GM12865 (cell line): ENCODE results near the gene RAPGEF2.

Source experiments
- DNase-seq: peaks from one replicate; pipeline ENCODE4 v3.0.0; 2010; ENCODE audit warnings: low read depth
- H3K4me3 ChIP-seq: 2 replicates; pipeline ENCODE4 v1.5.1; 2011; ENCODE audit warnings: mild to moderate bottlenecking, low read depth, low read length, control low read depth
- CTCF ChIP-seq: IDR thresholded peaks from 2 replicates; pipeline ENCODE4 v1.5.1; 2011; ENCODE audit warnings: low read length, control low read depth, low read depth, inconsistent platforms; ENCODE audit not compliant: insufficient read depth; ENCODE audit errors: missing control alignments

Gene RAPGEF2

DNA sequence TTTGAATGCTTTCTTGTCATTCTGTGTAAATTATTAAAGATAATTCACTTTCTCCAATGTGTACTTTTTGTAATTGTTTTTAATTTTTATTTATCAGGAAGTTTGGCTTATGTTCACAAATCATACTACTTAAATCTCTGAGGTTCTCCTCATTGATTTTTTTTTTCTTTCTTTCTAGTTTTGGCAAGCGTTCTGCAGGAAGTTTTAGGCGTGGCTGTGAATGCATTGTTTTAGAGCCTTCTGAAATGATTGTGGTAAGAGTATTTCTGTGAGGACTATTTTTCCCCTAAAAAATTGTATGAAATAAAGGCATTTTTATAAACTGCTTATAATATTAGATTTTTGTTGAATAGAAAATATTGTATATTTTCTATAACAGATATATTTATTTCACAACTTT lies 135.8 kb downstream of the RAPGEF2 start:
- no peak for TF ChIP-seq CTCF
- DNase-seq: no peak
- no peak overlapping the region for H3K4me3 ChIP-seq

- TF ChIP-seq CTCF: no peak
- DNase-seq: no peak
- no peak overlapping the region for H3K4me3 ChIP-seq
These were observed 136.8 kb downstream of the RAPGEF2 start for GRCh38 chr4:159239629-159240028.

- no peak for TF ChIP-seq CTCF
- no peak overlapping the region for H3K4me3 ChIP-seq
- no peak for DNase-seq
These were observed 137.2 kb downstream of the RAPGEF2 start for GRCh38 chr4:159240046-159240445.

GRCh38 chr4:159240687-159241086 lies 137.8 kb downstream of the RAPGEF2 start:
- no peak for TF ChIP-seq CTCF
- no peak overlapping the region for H3K4me3 ChIP-seq
- no peak for DNase-seq

- TF ChIP-seq CTCF: no peak
- no peak overlapping the region for H3K4me3 ChIP-seq
- DNase-seq: no peak
These were observed 139.5 kb downstream of the RAPGEF2 start for GRCh38 chr4:159242427-159242826.

DNA sequence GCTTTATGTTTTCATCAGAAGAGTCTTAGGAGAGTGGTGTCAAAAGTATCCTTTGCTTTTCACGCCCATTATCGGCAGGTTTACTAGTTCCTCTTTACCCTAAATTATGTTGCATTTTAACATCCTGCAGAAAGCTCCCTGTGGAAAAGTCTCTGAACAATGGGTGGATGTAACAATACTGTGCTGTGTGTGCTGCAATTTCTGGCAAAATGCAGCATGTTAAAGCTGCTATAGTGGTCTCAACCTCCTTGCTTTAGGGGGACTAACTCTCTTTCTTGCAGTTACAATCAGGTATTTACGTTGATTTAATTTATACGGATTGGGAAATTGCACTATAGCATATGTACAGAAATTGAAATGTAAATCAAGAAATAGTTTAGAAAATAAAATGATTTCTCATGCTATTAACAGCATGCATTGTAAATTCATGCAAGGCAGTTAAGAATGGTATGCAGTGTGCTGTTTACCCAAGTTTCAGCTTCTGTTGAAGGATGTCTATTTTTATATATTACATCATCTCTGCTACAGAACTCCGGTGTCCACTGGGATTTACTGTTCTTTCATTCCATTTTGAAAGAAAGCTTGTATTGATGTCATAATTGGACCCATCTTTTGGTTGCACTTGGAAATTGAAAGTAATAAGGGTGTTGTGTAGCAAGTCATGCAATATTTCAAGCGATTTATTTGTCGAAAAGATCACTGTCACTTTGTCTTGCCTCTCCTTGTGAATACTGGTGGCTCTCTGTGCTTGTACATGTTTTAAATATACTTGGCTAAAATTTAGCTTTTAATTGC lies 145.7 kb downstream of the RAPGEF2 start:
- H3K4me3 ChIP-seq: no peak overlapping the region
- no peak for DNase-seq
- TF ChIP-seq CTCF: no peak
